Neural cell (in vitro differentiated cells): ENCODE measurements around the gene SLC25A22. TPM values are rescaled to one million over a fixed set of nuclear protein-coding genes. Genes with fewer than 3 reads are reported as not detected.

Experiments used
- H2AFZ ChIP-seq: fragments of 200-600, 300-800 bp; sonication (generic), shearing (Covaris generic); 2 replicates; pipeline ENCODE4 v1.6.0; 2014; ENCODE audit warnings: low read depth, mild to moderate bottlenecking, antibody characterized with exemption, low read length, moderate library complexity
- H3F3A ChIP-seq: fragments of 200-600 bp; shearing (Covaris generic); 2 replicates; pipeline ENCODE4 v1.6.1; 2016; ENCODE audit warnings: mild to moderate bottlenecking, moderate library complexity, mixed read lengths, antibody characterized with exemption, low read length; ENCODE audit not compliant: insufficient read depth, poor library complexity, severe bottlenecking
- H3K27ac ChIP-seq: fragments of 200-600, 300-800 bp; sonication (generic), shearing (Covaris generic); 2 replicates; pipeline ENCODE4 v1.5.1; 2014; ENCODE audit warnings: mild to moderate bottlenecking, low read length, moderate library complexity
- H3K27me3 ChIP-seq: fragments of 300-800, 200-600 bp; sonication (generic), shearing (Covaris generic); 2 replicates; pipeline ENCODE4 v1.6.0; 2014; ENCODE audit warnings: mild to moderate bottlenecking, low read depth, low read length, moderate library complexity; ENCODE audit not compliant: insufficient read depth
- H3K36me3 ChIP-seq: fragments of 300-800, 200-600 bp; sonication (generic), shearing (Covaris generic); 2 replicates; pipeline ENCODE4 v1.5.1; 2014; ENCODE audit warnings: mild to moderate bottlenecking, antibody characterized with exemption, low read length, moderate library complexity; ENCODE audit not compliant: insufficient read depth
- H3K4me2 ChIP-seq: fragments of 300-800, 200-600 bp; sonication (generic), shearing (Covaris generic); 2 replicates; pipeline ENCODE4 v1.6.0; 2014; ENCODE audit warnings: mild to moderate bottlenecking, low read length
- H3K4me3 ChIP-seq: fragments of 300-800, 200-600 bp; sonication (generic), shearing (Covaris generic); 2 replicates; pipeline ENCODE4 v1.5.1; 2014; ENCODE audit warnings: mild to moderate bottlenecking, low read length, moderate library complexity
- H3K79me2 ChIP-seq: fragments of 200-600 bp; shearing (Covaris generic); replicated peaks from 2 replicates; pipeline ENCODE4 v1.6.0; 2014; ENCODE audit warnings: mild to moderate bottlenecking, low read length, moderate library complexity; ENCODE audit not compliant: insufficient read depth
- H3K9ac ChIP-seq: fragments of 300-800, 200-600 bp; sonication (generic), shearing (Covaris generic); 2 replicates; pipeline ENCODE4 v1.6.1; 2016; ENCODE audit warnings: mild to moderate bottlenecking, low read length, mixed read lengths
- H3K9me2 ChIP-seq: fragments of 200-600 bp; shearing (Covaris generic); 2 replicates; pipeline ENCODE4 v1.6.1; 2016; ENCODE audit warnings: mild to moderate bottlenecking, low read length, mixed read lengths; ENCODE audit not compliant: insufficient read depth
- H3K9me3 ChIP-seq: fragments of 200-600, 300-800 bp; sonication (generic), shearing (Covaris generic); 2 replicates; pipeline ENCODE4 v1.6.1; 2016; ENCODE audit warnings: mild to moderate bottlenecking, mixed run types, low read length, moderate library complexity, mixed read lengths
- H4K20me1 ChIP-seq: fragments of 200-600 bp; shearing (Covaris generic); 2 replicates; pipeline ENCODE4 v1.6.1; 2016; ENCODE audit warnings: mild to moderate bottlenecking, mixed run types; ENCODE audit not compliant: insufficient read depth
- CTCF ChIP-seq: fragments of 450-650 bp; IDR thresholded peaks from 2 replicates; pipeline ENCODE4 v1.5.1; 2014; ENCODE audit warnings: antibody characterized with exemption, mild to moderate bottlenecking, moderate library complexity; ENCODE audit not compliant: poor library complexity, severe bottlenecking
- EP300 ChIP-seq: fragments of 450-650 bp; conservative IDR thresholded peaks from 2 replicates; pipeline ENCODE4 v1.6.1; 2014; ENCODE audit warnings: antibody characterized with exemption, mild to moderate bottlenecking, moderate library complexity; ENCODE audit not compliant: poor library complexity, severe bottlenecking
- EZH2 ChIP-seq: fragments of 200-600, 300-800 bp; shearing (Covaris generic), sonication (generic); IDR thresholded peaks from 2 replicates; pipeline ENCODE4 v1.6.1; 2014; ENCODE audit warnings: antibody characterized with exemption, low read length, borderline replicate concordance, mild to moderate bottlenecking; ENCODE audit not compliant: insufficient read depth, poor library complexity, severe bottlenecking
- MXI1 ChIP-seq: fragments of 450-650 bp; conservative IDR thresholded peaks from 2 replicates; pipeline ENCODE4 v1.6.1; 2014; ENCODE audit warnings: antibody characterized with exemption, mild to moderate bottlenecking; ENCODE audit not compliant: poor library complexity, severe bottlenecking
- POLR2AphosphoS5 ChIP-seq: IDR thresholded peaks from 2 replicates; pipeline ENCODE4 v1.6.1; 2012
- RAD21 ChIP-seq: fragments of 450-650 bp; conservative IDR thresholded peaks from 2 replicates; pipeline ENCODE4 v1.6.1; 2014; ENCODE audit warnings: antibody characterized with exemption, mild to moderate bottlenecking, moderate library complexity
- SMC3 ChIP-seq: fragments of 450-650 bp; conservative IDR thresholded peaks from 2 replicates; pipeline ENCODE4 v1.6.1; 2014; ENCODE audit warnings: antibody characterized with exemption, mild to moderate bottlenecking, moderate library complexity; ENCODE audit not compliant: poor library complexity
- TAF1 ChIP-seq: IDR thresholded peaks from 2 replicates; pipeline ENCODE4 v1.6.1; 2012; ENCODE audit warnings: low read depth
- polyA plus RNA-seq: library from polyadenylated mRNA; depleted of rRNA; stranded (reverse); fragments of >200 nt; gene quantifications from 2 replicates; pipeline ENCODE4 v1.2.3, GENCODE V29; 2014
- TF ChIP-seq, protein P1 (sequence below): IDR thresholded peaks from 2 replicates; pipeline ENCODE4 v1.6.1; 2012; ENCODE audit warnings: borderline replicate concordance

SLC25A22 gene
- polyA plus RNA-seq, 1 donor from 2014 or later, result 40.9 TPM

GRCh38 chr11:846496-847098, 48.5 kb upstream of the SLC25A22 start:
- Histone ChIP-seq H3K79me2 (peaks cover 7% of the 10 kb centered on the region), H3K4me2 (no peak overlapping the region), H3K27me3 (peaks cover 9% of the 10 kb centered on the region), H3K9me2 (no peaks in the 10 kb centered on the region), H4K20me1 (no peaks in the 10 kb centered on the region), H3K27ac (no peak overlapping the region), H3K4me3 (no peak overlapping the region), H3K9ac (no peak overlapping the region), H3F3A (no peaks in the 10 kb centered on the region), H3K36me3 (no peaks in the 10 kb centered on the region), H3K9me3 (no peaks in the 10 kb centered on the region), H2AFZ (no peak overlapping the region)
- no peak for TF ChIP-seq SMC3
- TF ChIP-seq POLR2AphosphoS5, result no peak
- TF ChIP-seq MXI1, result no peak
- TF ChIP-seq, protein P1, sequence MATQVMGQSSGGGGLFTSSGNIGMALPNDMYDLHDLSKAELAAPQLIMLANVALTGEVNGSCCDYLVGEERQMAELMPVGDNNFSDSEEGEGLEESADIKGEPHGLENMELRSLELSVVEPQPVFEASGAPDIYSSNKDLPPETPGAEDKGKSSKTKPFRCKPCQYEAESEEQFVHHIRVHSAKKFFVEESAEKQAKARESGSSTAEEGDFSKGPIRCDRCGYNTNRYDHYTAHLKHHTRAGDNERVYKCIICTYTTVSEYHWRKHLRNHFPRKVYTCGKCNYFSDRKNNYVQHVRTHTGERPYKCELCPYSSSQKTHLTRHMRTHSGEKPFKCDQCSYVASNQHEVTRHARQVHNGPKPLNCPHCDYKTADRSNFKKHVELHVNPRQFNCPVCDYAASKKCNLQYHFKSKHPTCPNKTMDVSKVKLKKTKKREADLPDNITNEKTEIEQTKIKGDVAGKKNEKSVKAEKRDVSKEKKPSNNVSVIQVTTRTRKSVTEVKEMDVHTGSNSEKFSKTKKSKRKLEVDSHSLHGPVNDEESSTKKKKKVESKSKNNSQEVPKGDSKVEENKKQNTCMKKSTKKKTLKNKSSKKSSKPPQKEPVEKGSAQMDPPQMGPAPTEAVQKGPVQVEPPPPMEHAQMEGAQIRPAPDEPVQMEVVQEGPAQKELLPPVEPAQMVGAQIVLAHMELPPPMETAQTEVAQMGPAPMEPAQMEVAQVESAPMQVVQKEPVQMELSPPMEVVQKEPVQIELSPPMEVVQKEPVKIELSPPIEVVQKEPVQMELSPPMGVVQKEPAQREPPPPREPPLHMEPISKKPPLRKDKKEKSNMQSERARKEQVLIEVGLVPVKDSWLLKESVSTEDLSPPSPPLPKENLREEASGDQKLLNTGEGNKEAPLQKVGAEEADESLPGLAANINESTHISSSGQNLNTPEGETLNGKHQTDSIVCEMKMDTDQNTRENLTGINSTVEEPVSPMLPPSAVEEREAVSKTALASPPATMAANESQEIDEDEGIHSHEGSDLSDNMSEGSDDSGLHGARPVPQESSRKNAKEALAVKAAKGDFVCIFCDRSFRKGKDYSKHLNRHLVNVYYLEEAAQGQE, result no peak
- TF ChIP-seq EZH2, result no peak
- TF ChIP-seq CTCF, result no peak
- no peak for TF ChIP-seq TAF1
- TF ChIP-seq EP300, result no peak
- TF ChIP-seq RAD21, result no peak

- no peaks in the 10 kb centered on the region for H4K20me1 ChIP-seq
- peaks cover 12% of the 10 kb centered on the region for H3K79me2 ChIP-seq
Observed at GRCh38 chr11:845872-846495, 47.9 kb upstream of the SLC25A22 start.

More at GRCh38 chr11:845872-846495, 47.9 kb upstream of the SLC25A22 start:
- Histone ChIP-seq H2AFZ (no peak overlapping the region), H3K27me3 (peaks cover 9% of the 10 kb centered on the region), H3K4me3 (no peak overlapping the region), H3K4me2 (no peak overlapping the region), H3K9me3 (no peaks in the 10 kb centered on the region), H3K27ac (no peak overlapping the region), H3K9ac (no peak overlapping the region), H3K36me3 (no peaks in the 10 kb centered on the region), H3F3A (no peaks in the 10 kb centered on the region), H3K9me2 (no peaks in the 10 kb centered on the region)
- TF ChIP-seq EP300, result no peak
- TF ChIP-seq POLR2AphosphoS5, result no peak
- no peak for TF ChIP-seq TAF1
- TF ChIP-seq SMC3, result no peak
- TF ChIP-seq MXI1, result no peak
- TF ChIP-seq RAD21, result no peak
- TF ChIP-seq CTCF, result no peak
- no peak for TF ChIP-seq EZH2
- TF ChIP-seq, protein P1, result no peak
